NCI-H187 treated with DMSO at 0.1 percent for 48 hours (cell line): ENCODE measurements around the gene TASP1.
"Not testable (repeated sequence)": the region's sequence is repeated elsewhere in the genome, so short reads cannot be mapped to it uniquely, and the experiment has no call there.

Experiments used
- DNase-seq: peaks from one replicate; lab custom pipeline; 2025; lab: John Stamatoyannopoulos, UW

The TASP1 gene

GRCh38 chr20:13493143-13493542 lies 145.6 kb downstream of the TASP1 start:
- no peak for DNase-seq

DNA sequence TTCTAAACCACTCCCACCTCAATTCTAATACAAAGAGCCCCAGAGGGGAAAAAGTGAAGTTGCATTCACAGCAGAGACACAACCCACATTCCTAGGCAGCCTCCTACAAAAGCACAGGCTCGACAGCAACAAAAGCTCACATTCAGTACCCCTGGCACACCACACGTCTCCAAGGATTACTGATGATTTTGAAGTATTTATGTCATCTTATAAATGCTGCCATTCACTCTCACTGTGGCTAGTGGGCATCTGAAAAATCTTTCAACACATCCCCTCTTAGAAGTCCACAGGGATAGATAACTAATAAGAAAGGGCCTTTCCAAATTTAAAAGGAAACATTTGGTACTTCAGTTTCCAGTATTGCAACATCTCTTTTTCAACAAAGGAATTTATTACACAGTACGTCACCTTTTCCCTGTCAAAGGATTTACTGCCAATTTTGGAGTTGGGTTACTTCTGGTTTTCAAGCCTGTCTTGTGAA lies 146.7 kb downstream of the TASP1 start:
- DNase-seq, result no peak

DNA sequence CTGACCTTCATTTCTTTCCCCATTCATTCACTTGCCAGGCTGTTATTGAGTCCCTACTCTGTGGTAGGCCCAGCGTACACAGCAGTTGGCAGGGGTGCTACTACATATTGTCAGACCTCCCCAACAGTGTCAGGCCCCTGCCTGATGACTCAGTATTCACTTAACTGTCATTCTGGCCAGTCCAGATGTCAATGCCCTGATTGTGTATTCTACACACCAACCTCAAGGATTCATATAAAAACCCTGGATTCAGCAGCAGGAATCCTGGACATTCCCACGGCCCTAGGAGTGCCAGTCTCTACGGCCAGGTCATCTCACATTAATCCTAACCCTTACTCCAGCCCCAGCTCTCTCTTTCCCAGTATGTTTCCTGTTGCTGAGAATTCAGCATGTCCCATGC lies 151.5 kb downstream of the TASP1 start:
- no peak for DNase-seq

DNA sequence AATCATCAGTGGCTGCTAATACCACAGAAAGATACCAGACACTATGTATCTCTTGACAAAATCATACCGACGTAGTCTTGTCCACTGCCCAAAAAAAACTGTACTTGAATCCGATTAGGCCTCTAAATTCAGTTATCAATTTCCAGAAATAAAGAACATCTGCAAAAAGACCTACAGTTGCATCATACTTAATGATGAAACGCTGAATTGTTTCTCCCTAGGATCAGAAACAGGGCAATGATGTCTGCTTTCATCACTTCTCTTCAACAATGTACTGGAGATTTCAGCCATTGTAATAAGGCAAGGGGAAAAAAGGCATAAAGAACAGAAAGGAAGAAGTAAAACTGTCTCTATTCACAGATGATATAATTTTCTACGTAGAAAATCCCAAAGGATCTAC lies 152.0 kb downstream of the TASP1 start:
- no peak for DNase-seq

DNA sequence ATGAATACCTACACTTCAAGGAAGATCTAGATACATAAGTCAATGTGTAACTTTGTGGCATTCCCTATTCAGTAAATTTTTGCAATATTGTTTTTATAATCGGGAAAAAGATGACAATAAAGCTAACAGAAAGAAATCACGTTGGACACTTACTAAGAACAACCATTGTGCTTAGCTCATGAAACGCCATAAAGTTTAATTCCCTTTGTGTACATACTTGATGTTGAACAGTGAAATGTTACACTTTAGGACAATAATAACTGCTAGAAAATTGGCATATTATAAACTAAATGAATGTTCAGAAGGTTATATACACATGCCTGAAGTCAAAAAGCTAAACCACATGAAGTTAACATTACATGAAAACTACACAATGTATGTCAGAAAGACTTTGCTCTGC lies 153.2 kb downstream of the TASP1 start:
- DNase-seq, result no peak

DNA sequence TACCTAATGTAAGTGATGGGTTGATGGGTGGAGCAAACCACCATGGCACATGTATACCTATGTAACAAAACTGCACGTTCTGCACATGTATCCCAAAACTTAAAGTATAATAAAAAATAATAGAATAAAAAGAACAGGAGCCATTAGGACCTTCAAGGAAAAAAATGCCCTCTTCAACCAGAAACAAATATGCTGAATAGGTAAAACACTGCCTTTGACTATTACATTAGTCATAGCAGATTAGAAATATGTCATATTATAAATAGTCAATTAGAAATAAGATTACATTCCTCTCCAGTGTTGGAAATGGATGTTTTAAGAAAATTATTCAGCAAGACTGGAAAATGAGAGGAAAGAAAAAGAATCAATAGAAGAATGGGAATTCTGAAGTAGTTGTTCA lies 153.7 kb downstream of the TASP1 start:
- DNase-seq, result not testable (repeated sequence)

- DNase-seq, result not testable (repeated sequence)
Observed at GRCh38 chr20:13483472-13483871, 155.3 kb downstream of the TASP1 start.

- no peak for DNase-seq
Observed at GRCh38 chr20:13478366-13478765, 160.4 kb downstream of the TASP1 start.

DNA sequence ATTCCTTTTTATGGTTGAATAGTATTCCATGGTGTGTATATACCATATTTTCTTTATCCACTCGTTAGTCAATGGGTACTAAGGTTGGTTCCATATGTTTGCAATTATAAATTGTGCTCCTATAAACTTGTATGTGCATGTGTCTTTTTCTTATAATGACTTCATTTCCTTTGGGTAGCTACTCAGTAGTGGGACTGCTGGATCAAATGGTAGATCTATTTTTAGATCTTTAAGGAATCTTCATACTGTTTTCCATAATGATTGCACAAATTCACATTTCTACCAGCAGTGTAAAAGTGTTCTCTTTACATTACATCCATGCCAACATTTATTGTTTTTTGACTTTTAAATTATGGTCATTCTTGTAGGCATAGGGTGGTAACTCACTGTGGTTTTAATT lies 164.3 kb downstream of the TASP1 start:
- no peak for DNase-seq

GRCh38 chr20:13469262-13469661 lies 169.5 kb downstream of the TASP1 start:
- no peak for DNase-seq

- DNase-seq, result no peak
Observed at GRCh38 chr20:13468166-13468565, 170.6 kb downstream of the TASP1 start.

- no peak for DNase-seq
Observed at GRCh38 chr20:13464702-13465101, 174.0 kb downstream of the TASP1 start.

DNA sequence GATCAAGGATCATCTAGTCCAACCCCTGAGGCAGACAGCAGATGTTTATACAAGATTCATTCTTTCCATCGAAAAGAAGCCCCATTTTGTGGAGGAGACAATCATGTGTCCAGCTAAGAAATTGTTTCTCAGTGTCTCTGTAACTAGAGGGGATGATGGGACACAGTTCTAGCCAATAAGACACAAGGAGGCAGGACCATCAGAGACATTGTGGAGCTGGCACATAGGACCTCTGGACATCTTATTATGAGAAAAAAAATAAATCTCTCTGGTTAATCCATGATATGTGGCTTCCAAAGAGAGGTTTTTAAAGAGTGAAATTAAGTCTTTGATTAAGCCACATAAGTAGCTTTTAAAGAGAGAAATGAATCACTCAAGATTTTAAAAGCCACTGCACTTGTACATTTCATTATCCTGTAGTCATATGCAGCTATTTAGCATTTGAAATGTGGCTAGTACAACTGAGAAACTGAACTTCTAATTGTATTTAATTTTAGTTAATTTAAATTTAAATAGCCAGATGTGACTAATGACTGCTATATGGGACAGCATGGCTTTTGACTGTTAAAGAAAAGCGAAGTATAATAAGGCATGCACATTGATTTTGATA lies 176.8 kb downstream of the TASP1 start:
- DNase-seq, result no peak

DNA sequence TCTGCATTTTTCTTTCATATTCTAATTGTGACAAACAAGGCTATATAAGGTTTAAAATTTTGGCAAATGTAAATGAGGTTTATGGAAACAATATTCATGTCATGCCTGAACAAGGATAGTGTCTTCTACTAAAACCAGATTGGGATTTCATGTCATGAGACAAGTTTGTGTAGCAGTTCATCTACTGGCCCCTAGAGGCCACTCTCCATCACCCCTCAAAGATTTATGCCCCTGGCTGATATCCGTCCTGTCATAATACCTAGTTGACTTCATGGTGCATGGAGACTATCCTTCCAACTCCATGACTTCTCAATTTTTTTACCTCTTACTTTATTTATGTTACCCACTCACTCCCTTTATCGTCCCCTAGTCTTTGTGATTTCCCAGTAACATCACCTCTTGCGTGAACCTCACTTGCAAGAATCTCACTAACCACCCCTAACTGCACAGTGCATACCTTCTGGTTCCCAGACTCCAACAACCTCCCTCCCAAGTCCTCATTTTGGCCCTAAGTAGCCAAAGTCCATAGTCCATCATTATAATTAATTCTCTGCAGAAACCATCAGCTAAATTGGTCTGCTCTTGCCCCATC lies 179.8 kb downstream of the TASP1 start:
- no peak for DNase-seq

DNA sequence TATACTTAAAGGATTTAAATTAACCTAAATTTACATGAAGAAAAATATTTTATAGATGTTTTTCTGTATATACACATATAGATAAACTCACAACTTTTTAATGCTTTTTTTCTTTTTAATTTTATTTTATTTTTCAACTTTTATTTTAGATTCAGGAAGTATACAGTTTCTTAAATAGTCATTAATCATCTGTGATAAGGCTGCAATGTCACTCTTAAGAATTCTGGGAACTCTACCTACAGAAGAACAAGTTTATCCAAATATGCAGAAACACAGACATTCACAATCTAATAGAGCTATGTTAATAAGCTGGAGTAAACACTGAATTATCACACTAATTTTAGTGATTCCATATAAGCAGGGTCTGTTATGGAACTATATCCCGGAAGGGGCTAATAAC lies 181.2 kb downstream of the TASP1 start:
- DNase-seq, result no peak

- no peak for DNase-seq
Observed at GRCh38 chr20:13455713-13456112, 183.0 kb downstream of the TASP1 start.

DNA sequence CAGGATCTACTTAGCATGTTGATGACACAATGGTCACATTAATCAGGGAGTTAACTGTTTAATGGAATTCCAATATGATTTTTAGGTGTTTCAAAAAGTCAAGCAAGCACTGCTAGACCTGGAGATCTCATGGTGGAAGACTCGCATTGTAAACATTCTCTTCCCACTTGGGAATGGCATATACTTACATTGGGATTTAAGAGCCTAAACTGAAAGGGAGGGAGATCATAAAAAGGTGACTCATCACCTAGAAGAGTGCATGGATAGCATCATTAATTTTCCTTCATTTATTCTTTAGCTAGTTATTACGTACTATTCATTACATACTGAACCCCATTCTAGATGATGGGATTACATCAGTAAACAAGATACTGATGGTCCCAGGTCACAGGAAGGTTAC lies 185.4 kb downstream of the TASP1 start:
- DNase-seq, result no peak

DNA sequence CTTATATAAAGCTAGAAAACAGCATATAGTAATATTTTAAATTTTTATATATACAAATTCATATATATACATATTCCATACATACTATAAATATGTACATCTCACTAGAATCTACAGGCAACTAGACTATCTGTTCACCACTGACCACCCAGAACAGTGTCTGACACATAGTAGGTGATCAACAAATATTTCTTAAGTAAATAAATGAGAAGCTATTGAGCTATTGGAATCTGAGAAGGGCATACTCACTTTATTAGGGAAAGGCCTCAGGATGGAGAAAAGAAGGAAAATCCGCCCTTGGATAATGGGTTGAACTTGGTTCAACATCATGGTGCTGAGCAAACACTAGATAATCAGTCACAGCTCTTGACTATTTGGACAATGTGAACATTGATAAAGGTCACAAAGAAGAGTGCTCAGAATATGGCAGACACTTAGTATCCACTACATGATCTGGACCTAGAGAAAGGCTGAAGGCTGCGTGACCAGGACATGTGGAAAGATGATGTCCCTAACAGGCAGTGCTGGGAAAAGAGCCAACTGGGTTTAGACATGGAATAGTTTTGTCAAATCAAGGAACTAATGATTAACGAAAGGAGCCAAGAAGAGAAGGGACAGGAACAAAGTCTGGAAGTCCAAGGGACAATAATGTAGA lies 186.1 kb downstream of the TASP1 start:
- no peak for DNase-seq

- DNase-seq, result no peak
Observed at GRCh38 chr20:13449868-13450434, 188.8 kb downstream of the TASP1 start.

- no peak for DNase-seq
Observed at GRCh38 chr20:13447385-13448180, 191.1 kb downstream of the TASP1 start.

DNA sequence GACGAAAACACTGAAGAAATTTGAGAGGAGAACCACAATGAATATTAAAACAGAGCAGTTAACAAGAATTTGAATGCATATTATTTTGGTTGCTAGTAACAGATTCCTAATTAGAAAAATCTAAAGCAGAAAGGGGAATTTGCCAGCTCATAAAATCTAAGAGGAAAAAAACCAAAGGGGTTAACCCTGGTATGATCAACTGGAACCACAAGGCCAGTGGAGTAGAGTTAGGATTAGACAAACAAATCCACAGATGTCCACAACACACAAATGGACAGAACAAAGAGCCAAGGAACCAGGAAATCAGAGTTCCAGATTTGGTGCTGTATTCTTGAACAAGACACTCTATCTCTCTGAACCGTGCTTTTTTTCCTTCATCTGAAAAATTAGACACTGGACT lies 195.0 kb downstream of the TASP1 start:
- no peak for DNase-seq

DNA sequence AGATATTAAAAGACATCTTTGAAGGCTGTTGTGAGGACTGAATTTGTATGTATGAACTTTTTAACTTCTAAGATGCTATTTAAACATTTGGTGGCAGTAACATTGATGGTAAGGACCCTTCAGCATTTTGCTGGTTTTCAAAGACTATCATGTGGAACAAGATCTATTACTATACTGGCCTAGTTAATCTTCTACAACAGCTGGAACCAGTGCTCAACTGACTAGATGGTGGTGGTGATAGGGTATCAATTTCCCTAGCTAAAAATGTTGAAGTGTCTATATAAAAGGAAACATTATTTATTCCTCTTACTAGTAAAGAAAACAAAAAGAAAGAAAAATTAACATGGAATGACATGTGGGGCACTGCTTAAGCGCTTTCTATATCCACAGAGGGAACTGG lies 195.7 kb downstream of the TASP1 start:
- DNase-seq, result no peak
